Brain pericyte (primary cell): ENCODE measurements around the gene ST6GALNAC2.
"Not testable (repeated sequence)": the region's sequence is repeated elsewhere in the genome, so short reads cannot be mapped to it uniquely, and the experiment has no call there.

Experiments
- DNase-seq: peaks from one replicate; pipeline ENCODE4 v3.0.0-alpha.2; 2012; ENCODE audit warnings: low read depth, low spot score

The ST6GALNAC2 gene

GRCh38 chr17:76540381-76541300 is 45.0 kb downstream of the ST6GALNAC2 start:
- DNase-seq: peak; percentile 83

- DNase-seq: no peak
Observed at GRCh38 chr17:76539631-76540271, 45.9 kb downstream of the ST6GALNAC2 start, which contains the start of gene PRCD. PRCD (plus strand) TSS chr17:76540044; CDS start chr17:76540142, 98 bp downstream.

GRCh38 chr17:76538941-76539570 is 46.6 kb downstream of the ST6GALNAC2 start:
- no peak for DNase-seq

GRCh38 chr17:76538281-76538931 is 47.3 kb downstream of the ST6GALNAC2 start:
- no peak for DNase-seq

GRCh38 chr17:76537578-76538280 is 47.9 kb downstream of the ST6GALNAC2 start, which contains the start of gene CYGB:
CYGB (minus strand) TSS chr17:76537709; CDS start chr17:76537542, 167 bp downstream.
- no peak for DNase-seq

- DNase-seq: no peak
Observed at GRCh38 chr17:76537288-76537577, 48.4 kb downstream of the ST6GALNAC2 start.

- no peak for DNase-seq
Observed at GRCh38 chr17:76536511-76537287, 49.0 kb downstream of the ST6GALNAC2 start.

GRCh38 chr17:76535788-76536510 is 49.7 kb downstream of the ST6GALNAC2 start:
- no peak for DNase-seq

GRCh38 chr17:76534831-76535732 is 50.6 kb downstream of the ST6GALNAC2 start:
- DNase-seq: no peak

- DNase-seq: not testable (repeated sequence)
Observed at GRCh38 chr17:76533640-76534359, 51.9 kb downstream of the ST6GALNAC2 start.

- no peak for DNase-seq
Observed at GRCh38 chr17:76532072-76532651, 53.5 kb downstream of the ST6GALNAC2 start.

GRCh38 chr17:76531486-76532038 is 54.1 kb downstream of the ST6GALNAC2 start:
- no peak for DNase-seq

GRCh38 chr17:76530811-76531485 is 54.7 kb downstream of the ST6GALNAC2 start:
- no peak for DNase-seq

GRCh38 chr17:76530095-76530723 is 55.5 kb downstream of the ST6GALNAC2 start:
- DNase-seq: peak; percentile 93

- DNase-seq: peak; percentile 96
Observed at GRCh38 chr17:76529224-76530094, 56.2 kb downstream of the ST6GALNAC2 start.
